ENCODE results near the gene GIMAP1.

The GIMAP1 gene

DNA sequence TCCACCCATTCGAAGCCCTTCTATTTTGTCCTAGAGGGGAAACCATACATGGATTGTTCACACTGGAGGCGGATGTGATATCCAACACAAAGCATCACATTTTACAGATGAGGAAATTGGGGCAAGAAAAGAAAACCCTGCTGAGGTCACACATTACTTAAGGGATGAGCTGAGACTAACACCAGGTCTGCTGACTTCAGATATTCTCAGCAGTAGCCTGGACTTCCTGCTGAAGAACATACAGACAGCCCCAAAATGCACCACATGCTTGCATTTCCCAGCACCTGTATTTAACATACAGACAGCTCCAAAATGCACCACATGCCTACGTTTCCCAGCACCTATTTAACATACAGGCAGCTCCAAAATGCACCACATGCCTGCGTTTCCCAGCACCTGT is 32.0 kb downstream of the GIMAP1 start:
- no peak for DNase-seq (ENCODE audit: low read depth)

- no peak for DNase-seq (ENCODE audit: low read depth)
Observed at GRCh38 chr7:150751702-150752101, 35.3 kb downstream of the GIMAP1 start.

GRCh38 chr7:150753239-150753638 is 36.8 kb downstream of the GIMAP1 start:
- no peak for DNase-seq (ENCODE audit: low read depth)

DNA sequence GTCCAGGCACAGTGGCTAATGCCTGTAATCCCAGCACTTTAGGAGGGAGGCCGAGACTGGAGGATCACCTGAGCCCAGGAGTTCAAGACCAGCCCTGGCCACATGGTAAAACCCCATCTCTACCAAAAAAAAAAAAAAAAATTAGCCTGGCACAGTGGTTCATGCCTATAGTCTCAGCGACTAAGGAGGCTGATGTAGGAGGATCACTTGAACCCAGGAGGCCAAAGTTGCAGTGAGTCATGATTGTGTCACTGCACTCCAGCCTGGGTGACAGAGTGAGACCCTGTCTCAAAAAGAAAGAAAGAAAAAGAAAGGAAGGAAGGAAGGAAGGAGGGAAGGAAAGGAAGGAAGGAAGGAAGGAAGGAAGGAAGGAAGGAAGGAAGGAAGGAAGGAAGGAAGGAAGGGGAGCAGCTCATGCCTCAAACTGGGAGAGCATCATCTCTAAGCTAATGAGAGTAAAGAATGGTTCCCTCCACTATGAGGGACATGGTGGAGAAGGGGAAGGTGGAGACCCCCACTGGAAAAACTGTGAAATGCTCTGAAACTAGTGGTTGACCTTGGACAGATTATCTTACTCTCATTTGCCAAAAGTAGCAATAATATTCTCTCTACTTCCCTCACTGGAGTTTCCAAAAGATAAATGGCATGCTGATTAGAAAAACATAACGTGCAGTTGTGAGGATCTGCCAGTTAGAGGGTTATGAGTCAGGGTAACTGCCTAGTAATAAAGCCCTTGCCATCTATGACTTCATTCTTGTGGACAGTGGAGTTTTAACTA is 37.6 kb downstream of the GIMAP1 start:
- DNase-seq (ENCODE audit: low read depth), result no peak

- no peak for DNase-seq (ENCODE audit: low read depth)
Observed at GRCh38 chr7:150754951-150755350, 38.5 kb downstream of the GIMAP1 start.

DNA sequence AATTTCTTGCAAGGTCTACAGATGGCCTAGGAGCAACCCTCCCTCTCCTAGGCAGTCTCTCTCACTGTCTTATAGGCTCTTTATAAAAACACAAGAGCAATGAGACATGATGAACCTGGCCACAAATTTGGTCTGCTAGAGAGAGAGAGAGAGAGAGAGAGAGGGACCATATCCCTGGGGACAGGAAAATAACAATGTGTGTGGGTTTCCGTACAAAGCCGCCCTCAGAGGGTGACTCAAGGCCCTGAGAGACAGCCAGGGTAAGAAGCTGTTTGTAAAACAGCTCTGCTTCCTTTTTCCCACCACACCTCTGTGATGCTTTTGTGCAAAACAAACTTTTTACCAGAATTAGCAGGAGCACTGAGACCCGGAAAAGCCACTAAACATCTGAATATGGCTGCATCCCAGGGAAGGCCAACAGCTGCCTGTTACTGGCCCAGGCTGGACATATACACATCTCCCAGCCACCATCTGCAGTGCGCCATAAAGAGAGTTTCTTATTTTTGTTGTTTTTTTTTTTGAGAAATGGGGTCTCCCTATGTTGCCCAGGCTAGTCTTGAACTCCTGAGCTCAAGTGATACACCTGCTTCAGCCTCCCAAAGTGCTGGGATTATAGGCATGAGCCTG is 39.2 kb downstream of the GIMAP1 start:
- no peak for DNase-seq (ENCODE audit: low read depth)

DNA sequence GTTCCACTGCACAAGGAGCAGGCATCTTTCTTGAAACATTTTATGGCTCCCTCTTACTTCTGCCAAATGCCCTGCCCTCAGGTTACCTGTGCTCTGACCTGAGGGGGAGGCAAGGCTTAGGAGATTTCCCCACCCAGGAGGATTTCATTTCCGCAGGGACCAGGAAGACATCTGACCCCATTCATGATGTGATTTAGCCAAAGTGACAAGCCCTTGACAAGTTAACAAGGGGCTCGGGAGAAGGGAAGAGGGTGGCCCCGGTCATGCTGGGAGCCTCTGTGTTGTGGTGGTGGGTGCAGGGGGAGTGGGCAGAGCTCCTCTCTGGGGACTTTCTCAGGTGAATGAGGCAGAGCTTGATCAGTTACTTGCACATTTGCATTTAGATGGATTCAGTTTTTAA is 39.8 kb downstream of the GIMAP1 start:
- no peak for DNase-seq (ENCODE audit: low read depth)

GRCh38 chr7:150756858-150757257 is 40.4 kb downstream of the GIMAP1 start:
- no peak for DNase-seq (ENCODE audit: low read depth)

- DNase-seq (ENCODE audit: low read depth), result no peak
Observed at GRCh38 chr7:150759479-150759878, 43.1 kb downstream of the GIMAP1 start.

DNA sequence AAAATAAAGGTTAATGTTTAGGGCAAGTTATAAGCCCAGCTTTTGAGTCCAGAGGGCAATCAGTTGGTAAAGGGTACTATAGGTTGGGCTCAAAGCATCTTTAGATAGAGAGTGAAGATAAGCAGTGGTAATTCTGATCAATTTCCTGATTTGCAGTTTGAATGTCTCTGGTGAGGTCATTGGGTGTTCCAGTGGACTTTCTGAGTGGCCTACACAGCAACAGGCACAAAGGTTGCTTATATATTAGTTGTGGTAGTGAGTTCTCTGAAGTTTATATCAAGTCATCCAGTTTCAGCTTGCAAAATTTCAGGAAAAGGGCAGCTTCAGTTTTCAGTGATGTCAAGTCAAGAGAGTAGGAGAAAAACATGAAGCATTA is 49.9 kb downstream of the GIMAP1 start:
- no peak for DNase-seq (ENCODE audit: low read depth)

GRCh38 chr7:150769768-150770167 is 53.4 kb downstream of the GIMAP1 start:
- no peak for DNase-seq (ENCODE audit: low read depth)

All from EH (cell line).